ENCODE data around the gene POU3F1.

Gene POU3F1

GRCh38 chr1:38012363-38013226 is 34.0 kb downstream of the POU3F1 start, which contains the start of gene UTP11:
Gene UTP11, plus strand, starts transcription at chr1:38012734. Its CDS starts 69 bp downstream, at chr1:38012803.
- Mint-ChIP-seq H3K4me1 (peaks cover 72% of the 10 kb centered on the region), H3K4me3 (peak within 1 kb of the TSS; percentile 96 to 99), H3K27me3 (no peaks in the 10 kb centered on the region), H3K27ac (peak within 1 kb of the TSS; percentile 98 to 99), H3K9me3 (no peaks in the 10 kb centered on the region)
- ATAC-seq (peak; percentile 89), DNase-seq (peak; percentile 85 to 94)

DNA sequence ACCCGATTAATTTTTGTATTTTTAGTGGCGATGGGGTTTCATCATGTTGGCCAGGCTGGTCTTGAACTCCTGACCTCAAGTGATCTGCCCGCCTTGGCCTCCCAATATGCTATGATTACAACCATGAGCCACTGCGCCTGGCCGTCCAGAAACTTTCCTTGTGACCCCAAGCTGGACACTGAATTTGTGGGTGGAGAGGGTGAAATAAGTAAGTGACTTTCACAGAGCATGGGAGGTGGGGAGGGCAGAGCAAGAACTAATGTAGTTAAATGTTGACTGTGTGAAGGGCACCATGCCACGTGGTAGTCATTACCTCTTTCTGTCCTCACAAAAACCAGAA is 36.8 kb downstream of the POU3F1 start:
- ATAC-seq (no peak), DNase-seq (no peak)
- Mint-ChIP-seq H3K27ac (peak overlapping the region; percentile 99), H3K4me3 (peak overlapping the region; percentile 39 to 71), H3K4me1 (peaks cover 74% of the 10 kb centered on the region), H3K27me3 (no peaks in the 10 kb centered on the region), H3K9me3 (no peaks in the 10 kb centered on the region)

- H3K9me3 Mint-ChIP-seq: no peaks in the 10 kb centered on the region
- peak overlapping the region; percentile 99 for H3K27ac Mint-ChIP-seq
- peaks cover 74% of the 10 kb centered on the region for H3K4me1 Mint-ChIP-seq
- peak overlapping the region; percentile 71 to 81 for H3K4me3 Mint-ChIP-seq
- ATAC-seq (peak; percentile 82), DNase-seq (peak; percentile 69 to 76)
- no peaks in the 10 kb centered on the region for H3K27me3 Mint-ChIP-seq
Observed at GRCh38 chr1:38009088-38009840, 37.3 kb downstream of the POU3F1 start.

GRCh38 chr1:38006008-38006828 is 40.4 kb downstream of the POU3F1 start:
- H3K4me1 Mint-ChIP-seq: peaks cover 66% of the 10 kb centered on the region
- no peak for DNase-seq
- H3K27ac Mint-ChIP-seq: peak overlapping the region; percentile 48 to 61
- H3K9me3 Mint-ChIP-seq: no peaks in the 10 kb centered on the region
- no peaks in the 10 kb centered on the region for H3K27me3 Mint-ChIP-seq
- peak overlapping the region; percentile 73 to 75 for H3K4me3 Mint-ChIP-seq
- no peak for ATAC-seq

- peak in 1 of 2 donors; percentile 51 for DNase-seq
- H3K4me1 Mint-ChIP-seq: peaks cover 66% of the 10 kb centered on the region
- ATAC-seq: peak; percentile 38
Observed at GRCh38 chr1:38005195-38006007, 41.2 kb downstream of the POU3F1 start, which contains the start of gene FHL3. Gene FHL3, minus strand, starts transcription at chr1:38005514. Its CDS starts 6,102 bp downstream, at chr1:37999412.

DNA sequence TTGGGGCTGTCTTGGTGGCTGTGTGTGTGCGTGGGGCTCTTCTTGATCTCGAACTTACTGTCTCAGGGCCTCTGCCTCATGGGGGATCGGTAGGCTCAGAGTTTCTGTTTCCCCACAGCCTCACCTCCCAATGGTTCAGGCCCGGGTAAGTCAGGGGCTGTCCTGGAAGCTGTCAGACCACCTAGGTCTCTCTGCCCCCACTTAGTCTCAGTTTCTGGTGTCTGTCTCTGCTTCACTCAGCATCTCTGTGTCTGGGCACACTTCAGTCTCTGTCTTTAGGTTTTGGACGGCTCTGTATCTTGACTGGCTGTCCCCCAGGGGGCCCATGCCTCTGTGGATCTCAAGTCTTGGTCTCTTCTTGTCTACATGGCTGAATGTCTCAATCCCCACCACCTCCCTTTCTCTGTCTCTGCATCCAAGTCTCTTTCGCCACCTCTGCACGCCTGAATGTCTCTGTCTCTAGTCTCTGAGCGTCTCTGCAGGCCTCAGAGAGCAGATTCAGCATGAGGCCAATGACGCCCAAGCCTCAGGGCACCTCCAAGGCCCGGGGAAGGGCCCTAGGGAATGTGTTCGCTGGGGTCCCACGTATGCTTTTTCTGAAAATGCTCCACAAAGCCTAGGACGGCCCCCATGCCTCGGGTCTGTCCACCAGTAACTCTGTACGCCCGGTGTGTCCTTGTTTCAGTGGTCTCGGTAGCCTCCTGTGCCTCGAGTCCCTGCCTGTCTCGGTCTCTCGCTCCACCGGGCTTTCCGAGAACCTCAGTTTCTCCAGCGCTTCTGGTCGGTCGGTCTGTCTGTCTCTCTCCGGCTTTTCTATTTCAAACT is 42.1 kb downstream of the POU3F1 start:
- no peaks in the 10 kb centered on the region for H3K27me3 Mint-ChIP-seq
- H3K4me1 Mint-ChIP-seq: peaks cover 66% of the 10 kb centered on the region
- ATAC-seq: peak; percentile 47
- peak overlapping the region; percentile 91 to 96 for H3K27ac Mint-ChIP-seq
- H3K4me3 Mint-ChIP-seq: peak overlapping the region; percentile 87
- DNase-seq: no peak
- H3K9me3 Mint-ChIP-seq: no peaks in the 10 kb centered on the region

More at GRCh38 chr1:38005195-38006007, 41.2 kb downstream of the POU3F1 start, which contains the start of gene FHL3:
- Mint-ChIP-seq H3K4me3 (peak within 1 kb of the TSS; percentile 87), H3K27ac (peak within 1 kb of the TSS; percentile 91 to 96), H3K9me3 (no peaks in the 10 kb centered on the region), H3K27me3 (no peaks in the 10 kb centered on the region)

DNA sequence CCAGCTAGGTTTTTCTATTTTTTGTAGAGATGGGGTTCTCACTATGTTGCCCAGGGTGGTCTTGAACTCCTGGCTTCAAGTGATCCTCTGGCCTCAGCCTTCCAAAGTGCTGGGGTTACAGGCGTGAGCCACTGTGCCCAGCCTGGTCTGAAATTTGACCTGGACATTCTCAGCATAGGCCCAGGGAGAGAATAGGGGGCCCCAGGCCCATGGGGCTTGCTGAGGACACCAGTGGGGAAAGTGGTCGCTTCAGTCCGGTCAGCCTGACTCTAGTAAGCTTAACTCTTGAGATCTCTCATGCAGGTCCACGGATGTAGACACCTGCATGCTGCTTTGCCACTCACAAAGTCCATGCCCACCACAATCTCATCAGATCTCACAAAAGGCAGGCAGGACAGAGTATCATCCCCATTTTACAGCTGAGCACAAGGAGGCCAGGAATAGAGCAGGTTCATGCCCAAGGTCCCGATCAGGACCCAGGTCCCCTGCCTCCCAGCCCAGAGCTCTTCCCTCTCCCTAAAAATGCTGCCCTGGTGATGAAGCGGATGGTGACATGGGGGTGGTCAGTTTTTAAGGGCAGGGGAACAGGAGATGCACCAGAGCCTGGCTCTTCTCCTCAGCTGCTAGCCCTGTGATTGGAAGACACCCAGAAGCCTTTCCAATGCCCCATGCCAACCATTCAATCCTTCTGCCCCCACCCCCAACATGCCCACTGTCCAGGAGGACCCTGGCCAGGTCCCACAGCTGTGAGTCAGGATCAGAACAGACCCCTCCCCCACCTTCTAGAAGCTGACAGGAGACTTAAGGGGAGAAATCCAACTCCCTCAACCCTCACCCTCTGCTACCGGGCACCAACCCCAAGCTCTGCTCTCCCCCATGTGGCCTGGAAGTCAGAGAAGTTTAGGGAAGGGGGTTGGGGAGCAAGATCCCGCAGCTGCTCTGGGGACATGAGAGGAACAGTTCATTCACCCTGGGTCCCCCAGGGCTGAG is 43.0 kb downstream of the POU3F1 start:
- H3K27ac Mint-ChIP-seq: peak overlapping the region; percentile 91 to 96
- H3K4me1 Mint-ChIP-seq: peaks cover 66% of the 10 kb centered on the region
- no peaks in the 10 kb centered on the region for H3K27me3 Mint-ChIP-seq
- H3K4me3 Mint-ChIP-seq: peak overlapping the region; percentile 87
- H3K9me3 Mint-ChIP-seq: no peaks in the 10 kb centered on the region
- no peak for DNase-seq
- no peak for ATAC-seq

DNA sequence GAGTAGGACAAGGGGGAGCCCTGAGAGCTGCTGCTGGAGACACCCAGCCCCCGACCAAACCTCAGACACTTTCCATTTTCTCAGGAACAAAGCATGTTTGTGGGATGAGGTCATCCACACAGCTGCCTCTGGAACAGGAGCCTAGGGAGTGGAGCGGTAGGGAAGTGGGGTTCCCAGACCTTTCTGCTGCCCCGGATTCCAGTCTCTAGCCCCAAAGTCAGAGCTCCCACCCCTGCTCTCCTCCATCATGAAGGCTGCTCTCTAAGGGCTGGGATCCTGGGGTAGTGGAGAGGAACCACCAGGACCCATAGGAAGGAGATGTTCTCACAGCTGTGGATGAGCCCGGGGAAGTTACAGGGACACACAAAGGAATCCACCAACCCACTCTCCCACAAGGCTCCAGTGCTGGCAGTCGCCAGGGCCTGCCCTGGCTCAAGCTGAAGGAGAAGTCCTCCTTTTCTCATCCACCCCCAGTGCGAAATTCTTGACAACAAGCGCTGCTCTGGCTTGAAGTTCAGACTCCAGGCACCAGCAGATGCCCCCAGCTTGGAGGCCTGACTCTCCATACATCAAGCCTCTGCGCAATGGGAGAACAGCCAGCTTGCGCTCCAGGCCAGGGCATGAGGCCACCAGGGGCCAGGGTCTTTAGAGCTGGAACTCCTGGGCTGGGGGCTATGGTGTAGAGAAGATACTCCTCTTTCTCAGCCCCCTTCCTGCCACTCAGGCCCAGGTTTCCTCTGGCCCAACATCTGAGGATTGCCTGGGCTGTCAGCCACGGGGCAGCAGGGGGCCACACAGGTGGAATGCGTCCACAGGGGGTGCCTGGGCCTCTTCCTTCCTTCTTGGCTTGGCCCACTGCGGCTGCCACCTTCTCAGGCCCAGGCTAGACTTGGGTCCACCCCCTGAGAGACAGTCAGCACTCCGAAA is 45.8 kb downstream of the POU3F1 start:
- H3K27ac Mint-ChIP-seq: peak overlapping the region; percentile 88 to 95
- DNase-seq (no peak), ATAC-seq (no peak)
- H3K4me1 Mint-ChIP-seq: peaks cover 82% of the 10 kb centered on the region
- H3K27me3 Mint-ChIP-seq: no peaks in the 10 kb centered on the region
- H3K4me3 Mint-ChIP-seq: peak overlapping the region; percentile 57 to 82
- H3K9me3 Mint-ChIP-seq: no peaks in the 10 kb centered on the region

GRCh38 chr1:38000233-38000528 is 46.4 kb downstream of the POU3F1 start:
- H3K27me3 Mint-ChIP-seq: no peaks in the 10 kb centered on the region
- peak overlapping the region; percentile 95 to 100 for H3K27ac Mint-ChIP-seq
- no peak for ATAC-seq
- no peaks in the 10 kb centered on the region for H3K9me3 Mint-ChIP-seq
- peak overlapping the region; percentile 57 to 82 for H3K4me3 Mint-ChIP-seq
- DNase-seq: no peak
- peaks cover 84% of the 10 kb centered on the region for H3K4me1 Mint-ChIP-seq

- ATAC-seq (peak; percentile 33), DNase-seq (peak in 1 of 2 donors; percentile 34)
- no peaks in the 10 kb centered on the region for H3K9me3 Mint-ChIP-seq
- peak overlapping the region; percentile 98 to 100 for H3K27ac Mint-ChIP-seq
- peak overlapping the region; percentile 81 to 82 for H3K4me3 Mint-ChIP-seq
- no peaks in the 10 kb centered on the region for H3K27me3 Mint-ChIP-seq
- H3K4me1 Mint-ChIP-seq: peaks cover 87% of the 10 kb centered on the region
Observed at GRCh38 chr1:37999430-38000232, 47.0 kb downstream of the POU3F1 start.

- Mint-ChIP-seq H3K27ac (peak overlapping the region; percentile 98 to 100), H3K27me3 (no peaks in the 10 kb centered on the region)
- DNase-seq: peak in 1 of 2 donors; percentile 29
Observed at GRCh38 chr1:37998913-37999429, 47.6 kb downstream of the POU3F1 start.

More at GRCh38 chr1:37998913-37999429, 47.6 kb downstream of the POU3F1 start:
- peak; percentile 51 for ATAC-seq
- Mint-ChIP-seq H3K4me3 (peak overlapping the region; percentile 81 to 82), H3K9me3 (no peaks in the 10 kb centered on the region), H3K4me1 (peaks cover 82% of the 10 kb centered on the region)
